HG02981 (cell line): ENCODE measurements around the gene WDFY1.

Source experiments
- ATAC-seq: cut with Tn5 transposase; IDR thresholded peaks from one replicate; pipeline ENCODE4 v1.9.1; 2021; ENCODE audit warnings: mild to moderate bottlenecking, moderate library complexity; ENCODE audit not compliant: unreplicated experiment

The WDFY1 gene

GRCh38 chr2:223826995-223827394 is 118.1 kb downstream of the WDFY1 start:
- no peak for ATAC-seq
